ENCODE data around the gene CDK14.
"Not testable (repeated sequence)": the region's sequence is repeated elsewhere in the genome, so short reads cannot be mapped to it uniquely, and the experiment has no call there.

Gene CDK14

DNA sequence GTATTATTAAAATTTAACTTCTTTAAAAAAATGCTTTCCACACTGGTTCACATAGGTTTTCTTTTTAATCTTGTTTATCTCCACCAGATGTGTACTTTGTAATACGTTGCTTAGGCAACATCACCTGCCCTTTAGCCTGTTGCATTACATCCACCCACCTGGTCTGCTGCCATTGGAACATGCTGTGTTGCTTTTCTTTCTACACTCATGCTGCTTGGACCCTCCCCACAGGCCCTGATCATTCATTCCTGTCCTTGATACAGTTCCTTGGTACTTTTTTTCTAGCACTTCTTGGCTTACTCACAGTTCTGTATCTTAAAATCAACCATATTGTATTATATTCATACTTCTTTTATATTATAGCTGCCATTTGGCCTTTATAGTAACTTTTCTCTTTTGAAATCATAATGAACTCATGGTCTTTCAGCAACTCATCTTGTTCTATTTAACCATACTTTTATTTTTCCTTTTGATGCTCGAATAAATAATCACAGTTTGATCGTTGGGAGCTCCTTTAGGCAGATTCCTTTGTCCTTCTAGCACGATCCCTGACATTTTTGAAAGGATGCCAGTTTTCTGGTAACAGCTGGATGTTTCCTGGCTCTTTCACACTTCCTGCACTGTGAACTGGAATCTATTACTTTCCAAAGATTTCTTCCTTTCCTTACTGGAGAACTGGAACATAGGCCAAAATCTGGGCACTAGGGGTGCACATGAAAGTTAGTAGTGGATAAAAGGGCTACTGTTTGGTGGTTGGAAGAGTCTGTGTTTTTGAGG is 125.1 kb downstream of the CDK14 start:
- DNase-seq (ENCODE audit: low read depth): peak; percentile 83

DNA sequence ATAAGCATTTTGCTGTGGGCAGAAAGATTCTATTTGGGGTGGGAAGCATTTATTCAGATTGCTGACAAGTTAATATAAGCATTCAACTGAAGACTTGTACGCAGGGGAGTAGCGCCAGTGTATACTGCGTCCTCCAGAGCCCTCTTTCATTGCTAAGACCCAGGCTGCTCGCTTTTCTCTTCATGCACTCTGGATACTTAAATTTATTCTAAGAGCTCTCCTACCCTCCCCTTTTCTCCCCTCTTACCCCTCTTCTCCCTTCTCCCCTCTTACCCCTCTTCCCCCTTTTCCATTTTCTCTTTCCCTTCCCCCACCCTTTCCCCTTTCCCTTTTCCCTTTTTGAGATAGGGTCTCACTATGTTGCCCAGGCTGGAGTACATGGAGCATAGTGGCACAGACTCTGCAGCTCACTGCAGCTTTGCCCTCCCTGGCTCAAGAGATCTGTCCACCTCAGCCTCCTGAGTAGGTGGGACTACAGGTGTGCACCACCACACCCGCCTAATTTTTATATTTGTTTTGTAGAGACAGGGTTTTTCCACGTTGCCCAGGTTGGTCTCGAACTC is 125.8 kb downstream of the CDK14 start:
- DNase-seq (ENCODE audit: low read depth): no peak

DNA sequence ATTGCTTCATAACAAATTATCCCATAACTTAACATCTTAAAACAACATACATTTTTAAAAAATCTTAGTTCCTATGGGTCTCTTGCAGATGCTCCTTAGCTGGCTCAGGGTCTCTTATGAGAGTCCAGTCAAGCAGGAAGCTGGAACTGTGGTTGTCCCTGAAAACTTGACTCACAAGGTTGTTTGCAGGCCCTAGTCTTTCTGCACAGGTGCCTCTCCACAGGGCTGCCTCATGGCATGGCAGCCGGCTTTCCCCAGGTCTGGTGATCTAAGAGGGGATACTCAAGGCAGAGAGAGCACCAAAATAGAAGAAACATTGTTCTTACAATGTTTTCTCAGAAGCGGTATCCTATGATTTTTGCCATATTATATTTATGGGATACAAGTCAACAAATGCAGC is 127.1 kb downstream of the CDK14 start:
- DNase-seq (ENCODE audit: low read depth): no peak

DNA sequence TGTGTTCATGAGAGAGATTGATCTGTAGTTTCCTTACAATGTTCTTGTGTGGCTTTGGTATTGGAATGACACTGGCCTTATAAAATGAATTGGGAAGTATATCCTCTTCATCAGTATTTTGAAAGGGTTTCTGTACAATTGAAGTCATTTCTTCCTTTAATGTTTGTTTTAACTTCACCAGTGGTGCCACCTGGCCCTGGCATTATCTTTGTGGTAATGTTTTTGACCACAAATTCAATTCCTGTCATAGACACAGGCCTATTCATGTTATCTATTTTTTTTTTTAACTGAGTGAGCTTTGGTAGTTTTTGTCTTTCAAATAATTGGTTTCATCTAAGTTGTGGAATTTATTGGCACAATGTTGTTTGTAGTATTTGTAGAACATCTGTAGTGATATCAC is 127.7 kb downstream of the CDK14 start:
- no peak for DNase-seq (ENCODE audit: low read depth)

DNA sequence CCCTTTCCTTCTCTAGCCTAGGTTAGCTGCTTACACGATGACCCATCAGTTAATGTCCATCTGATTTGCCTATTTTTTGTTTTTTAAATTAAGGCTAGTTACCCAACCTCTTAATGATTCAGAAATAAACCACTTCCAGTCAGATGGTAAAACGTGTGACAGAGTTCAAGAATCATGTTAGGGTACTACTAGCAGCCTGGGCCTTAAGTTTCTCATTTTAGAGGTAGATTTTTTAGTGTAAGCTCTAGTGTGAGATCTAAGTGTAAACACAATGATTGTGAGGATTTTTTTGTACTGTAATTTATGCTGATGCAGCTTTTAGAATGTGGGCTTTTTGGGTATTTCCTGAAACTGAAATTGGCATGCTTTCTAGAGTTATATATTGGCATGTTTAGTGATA is 130.0 kb downstream of the CDK14 start:
- peak; percentile 60 for DNase-seq (ENCODE audit: low read depth)

DNA sequence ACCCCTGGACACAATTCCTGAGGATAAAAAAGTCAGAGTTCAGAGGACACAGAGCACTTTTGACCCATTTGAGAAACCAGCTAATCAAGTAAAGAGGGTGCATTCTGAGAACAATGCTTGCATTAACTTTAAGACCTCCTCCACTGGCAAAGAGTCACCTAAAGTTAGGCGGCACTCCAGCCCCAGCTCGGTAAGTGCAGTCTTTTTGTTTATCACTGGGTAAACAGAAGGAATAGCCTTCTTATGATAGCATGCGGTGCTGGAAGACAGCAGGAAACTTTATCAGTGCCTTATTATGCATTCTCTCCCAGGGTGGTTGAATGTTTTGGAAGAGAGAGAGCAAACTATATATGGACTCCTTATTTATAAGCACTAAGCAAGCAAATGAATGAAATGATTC is 130.5 kb downstream of the CDK14 start:
- peak; percentile 64 for DNase-seq (ENCODE audit: low read depth)

DNA sequence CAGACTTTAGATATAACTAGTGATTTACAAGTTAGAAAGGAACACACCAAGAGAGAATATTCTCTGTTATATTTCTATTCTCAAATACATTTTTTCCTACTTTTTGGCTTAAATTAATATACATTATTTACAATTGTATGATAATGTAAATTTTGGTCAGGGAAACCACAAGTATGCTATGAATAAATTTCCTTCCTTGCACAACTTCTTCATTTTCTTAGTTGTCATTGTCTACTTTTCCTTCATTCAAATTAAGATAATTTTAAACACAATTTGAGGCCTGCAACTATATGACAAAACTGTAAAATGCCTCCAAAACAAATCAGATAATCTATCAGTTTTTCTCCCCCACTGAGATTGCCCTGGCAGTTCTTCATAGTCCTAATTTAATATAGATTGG is 131.3 kb downstream of the CDK14 start:
- DNase-seq (ENCODE audit: low read depth): no peak

DNA sequence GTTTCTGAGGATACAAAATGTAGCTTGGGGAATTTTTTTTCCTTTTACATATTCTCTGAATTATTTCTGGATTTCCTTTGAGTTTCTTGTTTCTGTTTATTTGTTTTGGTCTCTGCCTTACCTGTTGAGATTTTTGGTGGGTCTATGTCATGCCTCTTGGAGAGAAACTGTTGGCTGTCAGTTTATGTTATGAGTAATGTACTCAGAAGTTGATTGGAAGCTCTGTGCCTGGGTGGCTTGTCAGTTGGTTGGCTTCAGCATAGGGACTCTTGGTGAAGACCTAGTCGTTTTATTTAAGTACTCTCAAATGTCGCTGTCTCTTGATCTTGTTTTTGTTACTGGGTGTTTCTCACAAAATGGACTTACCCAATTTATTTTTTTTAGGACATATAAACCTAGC is 132.4 kb downstream of the CDK14 start:
- no peak for DNase-seq (ENCODE audit: low read depth)

DNA sequence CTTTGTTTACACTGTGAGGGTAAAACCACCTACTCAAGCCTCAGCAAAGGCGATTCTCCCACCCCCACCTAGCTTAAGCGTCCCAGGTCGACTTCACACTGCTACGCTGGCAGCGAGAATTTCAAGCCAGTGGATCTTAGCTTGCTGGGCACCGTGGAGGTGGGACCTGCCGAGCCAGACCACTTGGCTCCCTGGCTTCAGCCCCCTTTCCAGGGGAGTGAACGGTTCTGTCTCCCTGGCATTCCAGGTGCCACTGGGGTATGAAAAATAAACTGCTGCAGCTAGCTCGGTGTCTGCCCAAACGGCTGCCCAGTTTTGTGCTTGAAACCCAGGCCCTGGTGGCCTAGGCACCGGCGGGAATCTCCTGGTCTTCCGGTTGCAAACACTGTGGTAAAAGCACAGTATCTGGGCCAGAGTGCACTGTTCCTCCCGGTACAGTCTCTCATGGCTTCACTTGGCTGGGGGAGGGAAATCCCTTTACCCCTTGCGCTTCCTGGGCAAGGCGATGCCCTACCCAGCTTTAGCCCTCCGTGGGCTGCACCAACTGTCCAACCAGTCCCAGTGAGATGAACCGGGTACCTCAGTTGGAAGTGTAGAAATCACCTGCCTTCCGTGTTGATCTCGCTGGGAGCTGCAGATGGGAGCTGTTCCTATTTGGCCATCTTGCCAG is 139.6 kb downstream of the CDK14 start:
- DNase-seq (ENCODE audit: low read depth): not testable (repeated sequence)

DNA sequence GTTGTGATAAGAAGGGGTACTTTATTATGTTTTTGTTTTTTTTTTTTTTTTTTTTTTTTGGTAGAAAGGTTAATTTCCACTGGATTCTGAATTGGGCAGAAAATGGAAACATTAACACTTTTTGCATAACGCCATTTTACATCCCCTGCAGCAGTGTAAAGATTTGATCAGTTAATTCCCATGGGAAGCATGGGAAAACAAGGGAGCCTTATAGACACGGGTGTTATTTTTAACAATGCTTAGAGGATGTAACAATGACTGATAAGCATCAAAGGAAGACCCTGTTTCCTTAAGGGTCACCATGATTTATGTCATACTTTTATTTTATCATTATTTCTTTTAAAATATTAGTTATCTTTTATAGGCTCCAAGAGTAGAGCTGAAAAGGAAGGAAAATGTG is 140.2 kb downstream of the CDK14 start:
- DNase-seq (ENCODE audit: low read depth): no peak

DNA sequence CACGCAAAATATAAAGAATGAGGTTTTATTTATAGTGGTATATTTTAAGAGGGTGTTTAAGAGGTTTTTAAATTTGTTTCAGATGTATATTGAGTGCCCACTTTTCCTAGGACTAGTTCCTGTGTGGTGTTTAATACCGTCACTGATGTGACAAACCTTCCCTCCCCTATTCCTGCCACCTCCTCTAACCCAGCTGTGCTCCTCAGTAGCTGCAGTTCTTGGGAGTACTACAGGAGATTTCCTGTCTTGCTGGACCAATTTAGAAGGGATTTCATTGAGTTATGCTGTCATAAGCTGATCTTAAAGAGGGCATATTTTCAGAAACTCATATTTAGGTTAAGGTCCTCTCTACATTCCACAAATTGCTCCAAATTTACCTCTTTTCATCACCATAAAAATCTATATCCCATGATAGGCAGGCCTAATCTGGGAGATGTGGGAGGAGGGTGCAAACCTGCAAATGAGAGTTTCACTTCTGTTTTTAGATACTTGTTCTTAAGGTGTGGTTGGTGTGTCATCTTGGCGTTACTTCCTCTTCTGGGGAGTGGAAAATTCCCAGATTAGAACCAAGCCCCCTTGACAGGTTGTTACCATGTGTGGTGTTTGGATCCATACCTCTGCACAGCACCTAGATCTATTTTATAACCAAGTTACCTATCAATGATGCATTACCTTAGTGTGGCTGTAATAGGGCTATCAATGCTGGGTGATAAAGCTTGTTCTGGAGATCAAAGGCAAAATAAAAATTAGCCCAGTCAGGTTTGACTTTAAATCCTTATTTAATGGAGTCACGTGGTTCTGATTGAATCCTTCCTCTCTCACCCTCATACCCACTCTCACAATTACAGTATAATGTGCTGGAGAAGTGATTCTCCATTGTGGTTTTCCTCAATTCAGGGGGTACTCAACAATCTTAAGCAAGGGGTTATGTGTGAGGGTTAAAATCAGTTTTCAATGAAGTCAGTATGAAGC is 141.1 kb downstream of the CDK14 start:
- DNase-seq (ENCODE audit: low read depth): no peak

GRCh38 chr7:90738249-90738648 is 142.1 kb downstream of the CDK14 start:
- no peak for DNase-seq (ENCODE audit: low read depth)

- DNase-seq (ENCODE audit: low read depth): no peak
These were observed 143.6 kb downstream of the CDK14 start for GRCh38 chr7:90739716-90740115.

- no peak for DNase-seq (ENCODE audit: low read depth)
These were observed 144.3 kb downstream of the CDK14 start for GRCh38 chr7:90740386-90740785.

- no peak for DNase-seq (ENCODE audit: low read depth)
These were observed 147.5 kb downstream of the CDK14 start for GRCh38 chr7:90743626-90744025.

GRCh38 chr7:90747516-90747915 is 151.4 kb downstream of the CDK14 start:
- no peak for DNase-seq (ENCODE audit: low read depth)

DNA sequence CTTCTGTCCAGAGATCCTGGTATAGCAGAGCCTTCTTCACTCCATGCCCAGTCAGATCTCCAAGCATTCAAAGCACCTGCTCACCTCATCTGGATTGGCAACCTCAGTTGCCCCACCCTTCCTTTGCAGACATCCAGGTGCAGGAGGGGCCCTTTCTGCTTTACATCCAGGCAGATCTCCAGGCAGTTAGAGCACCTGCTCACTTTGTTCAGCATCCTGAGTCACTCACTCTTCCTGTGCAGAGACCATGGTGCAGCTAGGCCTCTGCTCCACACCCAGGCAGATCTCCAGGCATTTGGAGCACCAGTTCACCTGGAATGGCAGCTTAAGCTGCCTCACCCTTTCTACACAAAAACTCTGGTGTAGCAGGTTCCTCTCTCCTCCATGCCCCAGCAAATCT is 153.1 kb downstream of the CDK14 start:
- no peak for DNase-seq (ENCODE audit: low read depth)

- DNase-seq (ENCODE audit: low read depth): peak; percentile 54
These were observed 153.7 kb downstream of the CDK14 start for GRCh38 chr7:90749774-90750173.

DNA sequence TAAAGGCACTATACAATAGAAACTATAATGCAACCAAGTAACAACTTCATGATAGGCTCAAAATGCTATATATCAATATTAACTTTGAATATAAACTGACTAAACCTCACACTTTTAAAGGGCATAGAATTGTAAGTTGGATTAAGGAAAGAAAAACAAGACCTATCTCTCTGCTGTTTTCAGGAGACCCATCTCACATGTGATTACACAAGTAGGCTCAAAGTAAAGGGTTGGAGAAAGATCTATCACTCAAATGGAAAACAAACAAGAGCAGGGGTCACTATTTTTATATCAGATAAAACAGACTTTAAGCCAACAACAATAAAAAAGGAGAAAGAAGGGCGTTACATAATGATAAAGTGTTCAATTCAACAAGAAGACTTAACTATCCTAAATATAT is 155.5 kb downstream of the CDK14 start:
- DNase-seq (ENCODE audit: low read depth): no peak

DNA sequence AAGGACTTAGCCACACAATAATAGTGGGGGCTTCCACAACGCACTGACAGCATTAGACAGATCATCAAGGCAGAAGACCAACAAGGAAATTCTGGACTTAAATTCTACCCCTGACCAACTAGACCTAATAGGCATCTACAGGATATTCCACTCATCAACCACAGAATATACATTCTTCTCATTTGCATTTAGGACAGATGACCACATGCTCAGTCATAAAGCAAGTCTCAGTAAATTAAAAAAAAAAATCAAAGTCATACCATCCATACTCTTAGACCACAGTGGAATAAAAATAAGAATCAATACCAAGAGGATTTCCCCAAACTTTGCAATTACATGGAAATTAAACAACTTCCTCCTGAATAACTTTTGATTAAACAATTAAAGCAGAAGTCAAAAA is 155.9 kb downstream of the CDK14 start:
- no peak for DNase-seq (ENCODE audit: low read depth)

DNA sequence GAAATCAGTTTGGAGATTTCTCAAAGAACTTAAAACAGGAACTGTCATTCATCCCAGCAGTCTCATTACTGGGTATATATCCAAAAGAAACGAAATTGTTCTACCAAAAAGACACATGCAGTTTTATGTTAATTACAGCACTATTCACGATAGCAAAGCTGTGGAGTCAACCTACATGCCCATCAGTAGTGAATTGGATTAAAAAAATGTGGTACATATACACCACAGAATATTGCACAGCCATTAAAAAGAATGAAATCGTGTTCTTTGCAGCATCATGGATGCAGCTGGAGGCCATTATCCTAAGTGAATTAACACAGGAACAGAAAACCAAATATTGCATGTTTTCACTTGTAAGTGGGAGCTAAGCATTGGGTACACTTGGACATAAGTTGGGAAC is 158.9 kb downstream of the CDK14 start:
- no peak for DNase-seq (ENCODE audit: low read depth)

DNA sequence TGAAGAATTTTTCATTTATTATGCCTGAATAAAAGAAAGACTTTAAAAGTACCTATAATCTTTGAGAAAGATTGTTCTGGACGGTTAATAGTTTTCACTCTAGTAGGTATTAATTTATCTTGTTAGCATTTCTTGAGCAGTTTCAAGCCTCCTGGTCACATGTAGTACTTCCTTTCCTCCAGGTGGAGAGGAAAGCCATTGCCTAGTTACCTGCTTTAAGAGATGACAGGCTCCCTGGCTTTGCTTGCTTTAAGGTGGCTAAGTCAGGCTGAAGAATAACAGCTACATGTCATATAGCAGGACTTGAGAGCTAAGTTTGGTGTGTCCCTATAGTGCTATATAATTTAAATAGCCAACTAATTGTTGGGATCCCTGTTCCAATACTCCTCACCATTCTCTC is 160.2 kb downstream of the CDK14 start:
- DNase-seq (ENCODE audit: low read depth): no peak

All from amniotic epithelial cell (primary cell).